ENCODE data around the gene SH3BP4.

Gene SH3BP4

GRCh38 chr2:235096447-235096846 lies 144.6 kb downstream of the SH3BP4 start:
- WGBS, 2 experiments (ENCODE audit: insufficient coverage in 2 of 2), result 80 to 89% methylated on average over 1 to 2 of the region's 4 CpGs
- no peak overlapping the region for H3K4me3 ChIP-seq (ENCODE audit: extremely low read depth, insufficient read depth, low read length, poor library complexity, severe bottlenecking)
- no peaks in the 10 kb centered on the region for H3K4me1 ChIP-seq (ENCODE audit: control insufficient read depth, insufficient read depth, low read length, poor library complexity, severe bottlenecking)
- no peak overlapping the region for H3K27ac ChIP-seq (ENCODE audit: low read depth, low read length, severe bottlenecking)
- no peaks in the 10 kb centered on the region for H3K9me3 ChIP-seq (ENCODE audit: control insufficient read depth, low read length)
- no peaks in the 10 kb centered on the region for H3K36me3 ChIP-seq (ENCODE audit: control insufficient read depth, insufficient read depth, low read length)

- H3K4me1 ChIP-seq (ENCODE audit: control insufficient read depth, insufficient read depth, low read length, poor library complexity, severe bottlenecking), result no peaks in the 10 kb centered on the region
- no peaks in the 10 kb centered on the region for H3K9me3 ChIP-seq (ENCODE audit: control insufficient read depth, low read length)
- no peak overlapping the region for H3K27ac ChIP-seq (ENCODE audit: low read depth, low read length, severe bottlenecking)
- 88 to 93% methylated on average over 6 of the region's 6 CpGs for WGBS, 2 experiments (ENCODE audit: insufficient coverage in 2 of 2)
- H3K4me3 ChIP-seq (ENCODE audit: extremely low read depth, insufficient read depth, low read length, poor library complexity, severe bottlenecking), result no peak overlapping the region
- H3K36me3 ChIP-seq (ENCODE audit: control insufficient read depth, insufficient read depth, low read length), result no peaks in the 10 kb centered on the region
Observed at GRCh38 chr2:235097196-235097595, 145.4 kb downstream of the SH3BP4 start.

GRCh38 chr2:235098269-235098668 lies 146.5 kb downstream of the SH3BP4 start:
- H3K27ac ChIP-seq (ENCODE audit: low read depth, low read length, severe bottlenecking), result no peak overlapping the region
- no peaks in the 10 kb centered on the region for H3K4me1 ChIP-seq (ENCODE audit: control insufficient read depth, insufficient read depth, low read length, poor library complexity, severe bottlenecking)
- no peak overlapping the region for H3K4me3 ChIP-seq (ENCODE audit: extremely low read depth, insufficient read depth, low read length, poor library complexity, severe bottlenecking)
- no peaks in the 10 kb centered on the region for H3K9me3 ChIP-seq (ENCODE audit: control insufficient read depth, low read length)
- no peaks in the 10 kb centered on the region for H3K36me3 ChIP-seq (ENCODE audit: control insufficient read depth, insufficient read depth, low read length)
- 90 to 100% methylated on average over 3 to 4 of the region's 4 CpGs for WGBS, 2 experiments (ENCODE audit: insufficient coverage in 2 of 2)

GRCh38 chr2:235098736-235099494 lies 147.1 kb downstream of the SH3BP4 start:
- Histone ChIP-seq H3K9me3 (ENCODE audit: control insufficient read depth, low read length) (no peaks in the 10 kb centered on the region), H3K4me3 (ENCODE audit: extremely low read depth, insufficient read depth, low read length, poor library complexity, severe bottlenecking) (no peak overlapping the region), H3K27ac (ENCODE audit: low read depth, low read length, severe bottlenecking) (no peak overlapping the region), H3K4me1 (ENCODE audit: control insufficient read depth, insufficient read depth, low read length, poor library complexity, severe bottlenecking) (no peaks in the 10 kb centered on the region), H3K36me3 (ENCODE audit: control insufficient read depth, insufficient read depth, low read length) (no peaks in the 10 kb centered on the region)
- 92 to 95% methylated on average over 5 to 7 of the region's 9 CpGs for WGBS, 2 experiments (ENCODE audit: insufficient coverage in 2 of 2)

- no peak overlapping the region for H3K4me3 ChIP-seq (ENCODE audit: extremely low read depth, insufficient read depth, low read length, poor library complexity, severe bottlenecking)
- no peaks in the 10 kb centered on the region for H3K36me3 ChIP-seq (ENCODE audit: control insufficient read depth, insufficient read depth, low read length)
- H3K9me3 ChIP-seq (ENCODE audit: control insufficient read depth, low read length), result no peaks in the 10 kb centered on the region
- H3K4me1 ChIP-seq (ENCODE audit: control insufficient read depth, insufficient read depth, low read length, poor library complexity, severe bottlenecking), result no peaks in the 10 kb centered on the region
- no peak overlapping the region for H3K27ac ChIP-seq (ENCODE audit: low read depth, low read length, severe bottlenecking)
- WGBS, 2 experiments (ENCODE audit: insufficient coverage in 2 of 2), result 86 to 98% methylated on average over 5 to 9 of the region's 9 CpGs
Observed at GRCh38 chr2:235102896-235103295, 151.1 kb downstream of the SH3BP4 start.
